NCI-H2171 treated with DMSO at 0.1 percent for 48 hours (cell line): ENCODE measurements around the gene TRIO.
"Not testable (repeated sequence)": the region's sequence is repeated elsewhere in the genome, so short reads cannot be mapped to it uniquely, and the experiment has no call there.

ENCODE experiments used
- DNase-seq: peaks from one replicate; lab custom pipeline; 2025; lab: John Stamatoyannopoulos, UW

TRIO gene

GRCh38 chr5:14509556-14509955 lies 366.4 kb downstream of the TRIO start:
- DNase-seq: no peak

DNA sequence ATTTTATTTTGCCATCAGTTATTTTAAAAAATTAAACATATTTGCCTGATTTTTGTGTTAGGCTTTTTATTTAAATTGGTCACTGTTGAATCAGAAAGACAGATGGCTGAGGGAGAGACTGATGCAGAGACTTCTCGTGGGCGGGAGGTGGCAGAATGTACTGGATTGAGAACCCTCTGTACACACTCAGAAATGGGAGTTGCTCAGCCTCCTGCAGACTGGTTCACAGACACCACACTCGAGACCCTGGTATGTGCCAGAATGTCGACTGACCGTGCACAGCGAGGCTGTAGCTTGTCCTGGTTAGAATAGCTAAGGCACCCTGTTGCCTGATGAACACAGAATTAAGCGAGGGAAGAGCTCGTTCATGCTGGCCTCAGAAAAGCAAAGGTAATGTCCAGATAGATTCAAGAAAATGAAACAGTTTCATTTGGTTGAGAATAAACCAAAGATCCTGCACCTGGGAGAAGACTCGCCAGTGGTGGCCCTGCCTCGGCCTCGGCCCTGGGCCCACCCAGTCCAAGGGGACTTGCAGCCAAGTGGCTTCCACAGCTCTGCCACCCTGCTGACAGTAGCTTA lies 367.1 kb downstream of the TRIO start:
- DNase-seq: peak; percentile 47

GRCh38 chr5:14510880-14511279 lies 367.7 kb downstream of the TRIO start:
- DNase-seq: no peak

DNA sequence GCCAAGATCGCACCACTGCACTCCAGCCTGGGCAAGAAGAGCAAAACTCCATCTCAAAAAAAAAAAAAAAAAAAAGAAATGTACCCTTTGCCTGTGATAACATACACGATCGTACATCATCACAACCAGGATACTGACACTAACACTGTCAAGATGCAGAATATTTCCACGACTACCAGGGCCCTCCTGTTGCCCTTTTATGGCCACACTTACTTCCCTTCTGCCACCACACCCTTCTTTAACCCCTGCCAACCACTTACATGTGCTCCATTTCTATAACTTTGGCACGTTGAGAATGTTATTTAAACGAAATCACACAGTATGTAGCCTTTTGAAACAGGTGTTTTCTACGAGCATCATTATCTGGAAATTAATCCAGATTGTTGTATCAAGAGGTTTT lies 369.4 kb downstream of the TRIO start:
- no peak for DNase-seq

DNA sequence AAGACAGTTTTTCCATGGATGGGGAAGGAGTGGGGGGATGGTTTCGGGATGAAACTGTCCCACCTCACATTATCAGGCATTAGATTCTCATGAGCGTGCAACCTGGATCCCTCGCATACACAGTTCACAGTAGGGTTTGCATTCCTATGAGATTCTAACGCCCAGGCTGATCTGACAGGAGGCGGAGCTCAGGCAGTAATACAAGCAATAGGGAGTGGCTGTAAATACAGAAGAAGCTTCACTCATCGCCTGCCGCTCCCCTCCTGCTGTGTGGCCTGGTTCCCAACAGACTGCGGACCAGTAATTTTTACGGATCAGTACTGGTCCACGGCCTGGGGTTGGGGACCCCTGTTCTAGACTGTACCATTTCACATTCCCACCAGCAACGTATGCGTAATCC lies 370.1 kb downstream of the TRIO start:
- no peak for DNase-seq

DNA sequence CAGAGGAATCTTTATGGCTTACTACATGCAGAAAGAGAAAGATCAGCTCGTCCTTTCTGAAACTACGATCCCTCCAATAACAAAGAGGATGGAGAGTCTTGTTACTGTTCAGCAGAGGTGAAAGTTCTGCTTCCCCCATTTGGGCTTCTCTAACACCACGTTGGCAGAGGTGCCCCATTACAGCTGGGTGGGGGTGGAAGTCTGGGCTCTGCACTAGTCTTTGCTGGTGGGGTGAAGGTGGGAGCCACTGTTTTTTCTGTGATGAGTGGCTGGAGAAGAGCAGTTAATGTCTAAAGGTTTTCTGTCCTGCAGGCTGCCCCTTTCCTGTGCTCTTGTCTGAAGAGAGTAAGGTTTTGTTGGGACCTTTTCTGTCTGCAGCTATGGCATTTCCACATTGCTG lies 373.8 kb downstream of the TRIO start:
- DNase-seq: no peak

DNA sequence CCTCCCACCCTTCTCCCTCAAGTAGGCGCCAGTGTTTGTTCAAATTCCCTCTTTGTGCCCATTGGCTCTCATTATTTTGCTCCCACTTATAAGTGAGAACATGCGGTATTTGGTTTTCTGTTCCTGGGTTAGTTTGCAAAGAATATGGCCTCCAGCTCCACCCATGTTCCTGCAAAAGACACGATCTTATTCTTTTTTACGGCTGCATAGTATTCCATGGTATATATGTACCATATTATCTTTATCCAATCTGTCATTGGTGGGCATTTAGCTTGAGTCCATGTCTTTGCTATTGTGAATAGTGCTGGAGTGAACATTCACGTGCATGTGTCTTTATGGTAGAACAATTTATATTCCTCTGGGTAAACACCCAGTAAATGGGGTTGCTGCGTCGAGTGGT lies 375.5 kb downstream of the TRIO start:
- no peak for DNase-seq

DNA sequence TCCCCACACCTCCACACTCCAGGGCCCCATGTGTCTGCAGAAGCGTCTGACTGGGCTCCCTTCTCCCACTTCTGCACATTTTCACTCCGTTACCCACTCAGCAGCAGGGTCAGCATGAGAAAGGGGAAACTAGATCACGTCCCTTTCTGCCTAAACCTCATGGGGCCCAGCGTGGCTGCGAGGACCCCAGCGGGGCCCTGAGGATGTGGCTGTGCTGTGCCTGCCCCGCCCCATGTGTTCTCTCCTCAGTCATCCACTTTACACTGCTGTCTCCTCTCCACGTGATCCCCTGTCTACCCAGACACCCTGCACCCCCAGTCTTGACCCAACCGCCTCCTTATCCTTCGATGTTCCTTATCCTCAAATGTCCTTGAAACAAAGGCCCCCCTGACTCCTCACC lies 378.6 kb downstream of the TRIO start:
- DNase-seq: no peak

DNA sequence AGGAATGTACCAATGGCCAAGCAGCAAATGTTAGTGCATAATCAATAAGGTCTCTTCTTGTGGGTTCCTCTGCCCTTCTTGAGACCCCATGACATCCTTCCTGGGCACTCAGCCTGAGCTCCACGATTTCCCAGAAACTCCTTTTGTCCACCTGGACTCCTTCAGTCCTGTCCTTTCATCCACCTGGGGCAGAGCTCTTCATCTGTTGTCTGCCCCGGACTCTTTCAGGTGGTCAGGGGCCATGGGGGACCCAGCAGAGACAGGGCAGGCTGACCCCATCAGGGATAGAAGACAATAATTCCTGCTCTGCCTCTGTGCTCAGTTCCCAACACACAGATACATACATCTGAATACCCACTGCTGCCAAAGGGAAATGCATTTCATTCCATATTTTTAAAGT lies 379.6 kb downstream of the TRIO start:
- no peak for DNase-seq

DNA sequence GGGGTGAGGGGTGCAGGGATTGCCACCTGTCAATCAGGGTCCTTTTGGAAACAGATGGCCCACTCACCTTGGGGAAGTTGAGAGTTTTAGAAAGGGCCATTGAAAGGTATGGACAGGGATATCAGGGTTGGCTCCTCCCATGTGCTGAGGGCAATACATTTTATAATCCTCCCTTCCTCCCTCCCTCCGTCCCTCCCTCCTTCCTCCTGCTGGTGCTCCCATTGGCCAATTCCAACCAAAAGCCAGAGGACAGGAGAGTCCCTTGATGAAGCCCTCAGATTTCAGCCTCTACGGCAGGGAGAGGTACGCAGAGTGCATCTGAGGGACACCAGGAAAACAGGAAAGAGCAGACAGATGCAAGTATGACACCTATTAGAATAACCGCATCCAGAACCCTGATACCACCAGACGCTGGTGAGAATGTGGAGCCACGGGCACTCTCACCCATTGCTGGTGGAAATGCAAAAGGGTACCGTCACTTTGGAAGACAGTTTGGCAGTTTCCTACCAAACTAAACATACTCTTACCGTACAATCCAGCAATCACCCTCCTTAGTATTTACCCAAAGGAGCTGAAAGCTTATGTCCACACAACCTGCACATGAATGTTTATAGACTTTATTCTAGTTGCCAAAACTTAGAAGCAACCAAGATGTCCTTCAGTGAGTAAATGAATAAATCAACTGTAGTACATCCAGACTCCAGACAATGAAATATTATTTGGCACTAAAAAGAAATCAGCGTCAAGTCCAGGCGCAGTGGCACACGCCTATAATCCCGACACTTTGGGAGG lies 380.3 kb downstream of the TRIO start:
- DNase-seq: no peak

DNA sequence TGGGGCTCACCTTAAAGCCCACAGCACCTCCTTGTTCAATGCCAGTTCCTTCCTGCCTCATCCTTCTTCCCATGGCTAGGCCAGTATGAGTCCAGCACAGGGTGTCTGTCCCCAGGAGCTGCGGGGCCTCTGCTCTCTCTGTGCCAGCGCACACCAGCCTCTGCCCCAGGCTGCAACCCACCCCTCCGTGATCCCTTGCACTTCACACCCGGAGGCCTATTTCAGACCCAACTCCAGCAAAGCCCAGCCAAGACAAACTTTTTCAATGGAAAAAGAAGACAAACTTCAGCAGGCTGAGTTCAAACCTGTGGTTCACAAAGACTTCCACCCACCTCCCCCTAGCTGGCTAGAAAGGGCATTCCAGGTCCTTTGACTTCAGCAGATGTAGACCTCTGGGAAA lies 382.3 kb downstream of the TRIO start:
- DNase-seq: no peak

- no peak for DNase-seq
These were observed 383.4 kb downstream of the TRIO start for GRCh38 chr5:14526493-14526892.

DNA sequence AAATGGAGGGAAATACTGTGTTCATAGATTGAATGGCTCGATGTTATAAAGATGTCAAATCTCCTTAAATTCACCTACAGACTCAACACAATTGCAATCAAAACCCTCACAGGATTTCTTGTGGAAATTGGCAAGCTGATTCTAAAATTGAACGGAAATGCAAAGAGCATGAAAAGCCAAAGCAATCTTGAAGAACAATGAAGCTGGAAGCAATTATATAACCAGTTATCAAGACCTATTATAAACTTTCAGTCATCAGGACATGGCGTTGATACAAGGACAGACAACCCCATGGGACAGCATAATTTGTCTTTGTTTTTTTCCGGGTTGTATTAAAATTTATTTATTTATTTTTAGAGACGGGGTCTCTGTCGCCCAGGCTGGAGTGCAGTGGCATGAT lies 385.0 kb downstream of the TRIO start:
- no peak for DNase-seq

DNA sequence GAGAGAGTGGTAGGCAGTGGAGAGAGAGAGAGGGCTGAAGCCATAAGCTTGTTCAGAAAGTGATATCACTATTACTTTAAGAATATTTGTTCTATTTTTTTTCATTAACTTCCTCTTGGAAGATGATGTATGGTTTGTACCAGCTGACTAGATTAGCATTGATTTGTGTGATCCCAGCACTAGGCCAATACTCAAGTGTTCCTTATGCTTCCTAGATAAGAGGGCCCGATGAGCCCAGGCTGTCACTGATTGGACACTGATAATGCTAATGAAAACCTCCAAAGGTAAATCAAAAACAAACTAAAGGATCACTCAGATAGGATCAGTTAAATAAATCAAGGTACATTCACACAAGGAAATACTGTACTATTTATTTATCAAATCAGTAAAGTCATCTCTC lies 385.8 kb downstream of the TRIO start:
- DNase-seq: no peak

- no peak for DNase-seq
These were observed 388.5 kb downstream of the TRIO start for GRCh38 chr5:14531668-14532067.

- DNase-seq: no peak
These were observed 389.0 kb downstream of the TRIO start for GRCh38 chr5:14532180-14532579.

- DNase-seq: peak; percentile 98
These were observed 391.6 kb downstream of the TRIO start for GRCh38 chr5:14534773-14535172.

- no peak for DNase-seq
These were observed 402.2 kb downstream of the TRIO start for GRCh38 chr5:14545308-14545707.

GRCh38 chr5:14545862-14546261 lies 402.7 kb downstream of the TRIO start:
- no peak for DNase-seq

GRCh38 chr5:14547666-14548065 lies 404.5 kb downstream of the TRIO start:
- no peak for DNase-seq

GRCh38 chr5:14551211-14551610 lies 408.1 kb downstream of the TRIO start:
- no peak for DNase-seq

- no peak for DNase-seq
These were observed 408.9 kb downstream of the TRIO start for GRCh38 chr5:14552017-14552416.

GRCh38 chr5:14554288-14554687 lies 411.1 kb downstream of the TRIO start:
- not testable (repeated sequence) for DNase-seq

- no peak for DNase-seq
These were observed 412.9 kb downstream of the TRIO start for GRCh38 chr5:14556015-14556414.
